ENCODE measurements around the gene CDH23.

DNA sequence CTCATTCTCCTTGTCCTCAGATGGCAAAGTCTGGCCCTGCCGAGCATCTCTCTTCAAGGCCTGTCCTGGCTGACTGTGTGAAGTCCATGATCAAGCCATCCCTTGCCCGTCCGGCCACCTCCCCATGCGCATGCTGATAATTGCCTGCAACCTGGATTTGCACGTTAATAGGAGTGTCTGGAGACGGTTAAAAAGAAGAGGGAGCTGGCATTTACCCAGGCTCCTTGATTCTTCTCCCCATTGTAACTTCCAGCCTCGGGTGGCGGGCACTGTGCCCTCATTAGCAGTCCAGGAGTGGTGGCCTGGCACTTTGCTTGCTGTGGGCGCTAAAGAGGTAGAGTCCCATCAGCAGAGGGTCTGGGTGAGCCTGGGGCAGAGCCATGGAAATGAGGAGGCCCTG is 165.5 kb downstream of the CDH23 start:
- TF ChIP-seq, protein P1, sequence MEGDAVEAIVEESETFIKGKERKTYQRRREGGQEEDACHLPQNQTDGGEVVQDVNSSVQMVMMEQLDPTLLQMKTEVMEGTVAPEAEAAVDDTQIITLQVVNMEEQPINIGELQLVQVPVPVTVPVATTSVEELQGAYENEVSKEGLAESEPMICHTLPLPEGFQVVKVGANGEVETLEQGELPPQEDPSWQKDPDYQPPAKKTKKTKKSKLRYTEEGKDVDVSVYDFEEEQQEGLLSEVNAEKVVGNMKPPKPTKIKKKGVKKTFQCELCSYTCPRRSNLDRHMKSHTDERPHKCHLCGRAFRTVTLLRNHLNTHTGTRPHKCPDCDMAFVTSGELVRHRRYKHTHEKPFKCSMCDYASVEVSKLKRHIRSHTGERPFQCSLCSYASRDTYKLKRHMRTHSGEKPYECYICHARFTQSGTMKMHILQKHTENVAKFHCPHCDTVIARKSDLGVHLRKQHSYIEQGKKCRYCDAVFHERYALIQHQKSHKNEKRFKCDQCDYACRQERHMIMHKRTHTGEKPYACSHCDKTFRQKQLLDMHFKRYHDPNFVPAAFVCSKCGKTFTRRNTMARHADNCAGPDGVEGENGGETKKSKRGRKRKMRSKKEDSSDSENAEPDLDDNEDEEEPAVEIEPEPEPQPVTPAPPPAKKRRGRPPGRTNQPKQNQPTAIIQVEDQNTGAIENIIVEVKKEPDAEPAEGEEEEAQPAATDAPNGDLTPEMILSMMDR (IDR thresholded peaks at IDR 0.05) = no peak
- no peak for TF ChIP-seq POLR2A (IDR thresholded peaks at IDR 0.05)
- no peak for TF ChIP-seq EP300 (IDR thresholded peaks at IDR 0.05)
- TF ChIP-seq POLR2AphosphoS5 (IDR thresholded peaks at IDR 0.05) = no peak

All from upper lobe of left lung (tissue), 4 donors.